GM23248 (cell line): ENCODE data around the gene TTC22.

Source experiments
- EZH2 ChIP-seq: fragments of 200-600 bp; sonication (generic); IDR thresholded peaks from 2 replicates; pipeline ENCODE4 v1.6.1; 2018; ENCODE audit warnings: antibody characterized with exemption, mild to moderate bottlenecking; ENCODE audit not compliant: insufficient read depth, poor library complexity, severe bottlenecking
- EZH2phosphoT487 ChIP-seq: fragments of 200-600 bp; sonication (generic); IDR thresholded peaks from 2 replicates; pipeline ENCODE4 v1.6.1; 2018; ENCODE audit warnings: antibody characterized with exemption, moderate library complexity, mild to moderate bottlenecking, low read depth; ENCODE audit not compliant: insufficient read depth

GRCh38 chr1:54819733-54820132, 18.6 kb upstream of the TTC22 start:
- no peak for TF ChIP-seq EZH2phosphoT487
- TF ChIP-seq EZH2, result no peak
